WI38 (cell line): ENCODE data around the gene SORBS2.

Experiments used
- H3K4me3 ChIP-seq: 2 replicates; pipeline ENCODE4 v1.5.1; 2011; ENCODE audit warnings: low read depth, mild to moderate bottlenecking, control low read depth, low read length
- CTCF ChIP-seq: IDR thresholded peaks from 2 replicates; pipeline ENCODE4 v1.5.1; 2012; ENCODE audit warnings: low read depth, mild to moderate bottlenecking, control low read depth, low read length

Gene SORBS2

DNA sequence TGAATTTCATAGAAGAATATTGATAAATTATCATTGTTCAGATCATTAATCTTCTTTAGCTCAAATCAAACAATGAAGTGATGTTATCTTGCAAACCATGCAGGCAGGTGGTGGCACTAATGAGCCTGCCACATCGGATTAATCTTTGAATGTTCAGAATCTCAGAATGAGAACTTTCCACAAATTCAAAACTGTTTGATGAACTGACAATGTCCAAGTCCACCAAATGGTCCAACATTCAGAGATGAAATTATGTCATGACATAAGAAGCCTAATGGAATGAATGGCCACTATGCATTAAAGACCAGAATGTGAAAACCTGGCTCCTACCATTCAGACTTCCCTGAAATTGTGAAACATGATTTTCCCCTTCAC, 67.5 kb downstream of the SORBS2 start:
- no peak for TF ChIP-seq CTCF
- no peak overlapping the region for H3K4me3 ChIP-seq

DNA sequence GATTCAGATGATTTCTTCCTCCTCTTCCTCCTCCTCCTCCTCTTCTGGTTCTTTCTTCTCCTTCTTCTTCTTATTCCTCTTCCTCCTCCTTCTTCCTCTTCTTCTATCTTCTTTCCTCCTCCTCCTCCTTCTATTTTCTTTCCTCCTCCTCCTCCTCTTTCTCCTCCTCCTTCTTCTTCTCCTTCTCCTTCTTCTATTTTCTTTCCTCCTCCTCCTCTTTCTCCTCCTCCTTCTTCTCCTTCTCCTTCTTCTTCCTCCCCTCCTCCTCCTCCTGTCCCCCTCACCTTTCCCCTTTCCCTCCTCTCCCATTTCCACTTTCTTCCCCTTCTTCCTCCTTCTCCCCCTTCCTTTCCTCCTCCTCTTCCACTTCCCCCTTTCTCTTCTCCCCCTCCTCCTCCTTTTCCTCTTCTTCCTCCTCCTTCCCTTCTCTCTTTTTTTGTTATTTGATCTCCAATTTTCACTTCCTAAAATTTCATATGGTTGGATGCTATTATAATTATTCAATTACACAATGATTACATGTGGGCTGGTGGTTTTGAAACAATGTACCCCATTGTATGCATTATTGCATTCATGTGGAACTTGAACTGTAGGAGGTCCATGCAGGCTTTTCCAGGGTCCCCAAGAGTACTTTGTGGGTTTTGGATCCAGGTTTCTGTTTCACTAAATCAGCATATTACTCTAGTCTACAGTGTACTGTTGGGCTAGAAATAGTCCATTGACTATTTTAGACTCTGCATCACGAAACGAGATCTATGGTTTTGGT, 68.1 kb downstream of the SORBS2 start:
- TF ChIP-seq CTCF, result no peak
- no peak overlapping the region for H3K4me3 ChIP-seq

GRCh38 chr4:185742766-185743165, 69.2 kb downstream of the SORBS2 start:
- no peak overlapping the region for H3K4me3 ChIP-seq
- TF ChIP-seq CTCF, result no peak

GRCh38 chr4:185741795-185742194, 70.2 kb downstream of the SORBS2 start:
- no peak for TF ChIP-seq CTCF

DNA sequence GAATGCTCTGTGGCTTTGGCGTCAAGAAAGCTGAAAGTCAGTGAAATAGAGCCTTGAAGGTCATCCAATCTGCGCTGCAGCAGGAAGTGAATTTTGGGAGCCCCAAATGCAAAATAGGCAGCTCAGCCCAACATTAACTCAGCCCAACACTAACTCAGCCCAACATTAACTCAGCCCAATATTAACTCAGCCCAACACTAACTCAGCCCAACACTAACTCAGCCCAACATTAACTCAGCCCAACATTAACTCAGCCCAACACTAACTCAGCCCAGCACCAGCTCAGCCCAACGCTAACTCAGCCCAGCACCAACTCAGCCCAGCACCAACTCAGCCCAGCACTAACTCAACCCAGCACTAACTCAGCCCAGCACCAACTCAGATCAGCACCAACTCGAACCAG, 71.5 kb downstream of the SORBS2 start:
- H3K4me3 ChIP-seq, result no peak overlapping the region
- no peak for TF ChIP-seq CTCF

More at GRCh38 chr4:185741795-185742194, 70.2 kb downstream of the SORBS2 start:
- H3K4me3 ChIP-seq, result no peak overlapping the region

- no peak for TF ChIP-seq CTCF
- H3K4me3 ChIP-seq, result no peak overlapping the region
Observed at GRCh38 chr4:185738820-185739219, 73.2 kb downstream of the SORBS2 start.

DNA sequence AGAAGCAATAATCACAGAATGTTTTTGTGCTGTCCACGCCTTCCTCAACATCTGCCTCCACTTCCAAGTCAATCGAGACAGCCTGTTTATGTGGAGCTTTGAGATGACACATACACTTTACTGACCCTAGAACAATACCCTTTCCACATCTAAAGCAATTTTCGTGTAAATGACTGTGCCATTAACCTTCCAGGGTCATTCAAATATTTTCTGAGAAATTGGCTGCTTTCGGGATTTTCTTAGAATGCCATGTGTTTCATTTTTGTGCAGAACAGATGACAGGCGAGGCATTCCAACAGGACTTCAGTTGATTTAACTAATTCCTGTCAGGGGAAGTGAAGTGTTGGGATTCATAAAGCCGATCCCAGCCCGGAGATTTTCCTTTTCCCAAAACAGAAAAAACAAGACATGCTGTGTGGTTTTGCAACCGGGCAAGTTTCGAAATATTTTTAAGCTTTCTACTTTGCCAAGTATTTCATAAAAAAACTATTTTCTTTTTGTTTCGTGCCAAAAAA, 73.9 kb downstream of the SORBS2 start:
- no peak for TF ChIP-seq CTCF
- no peak overlapping the region for H3K4me3 ChIP-seq
